Neuronal stem cell (in vitro differentiated cells): ENCODE measurements around the gene SCPEP1.
"Not testable (repeated sequence)": the region's sequence is repeated elsewhere in the genome, so short reads cannot be mapped to it uniquely, and the experiment has no call there.

ENCODE experiments used
- DNase-seq: peaks from one replicate; pipeline ENCODE4 v3.0.0-alpha.2; 2013; ENCODE audit warnings: low spot score
- H2AFZ ChIP-seq: one replicate; pipeline ENCODE4 v1.6.1; 2013; ENCODE audit warnings: mild to moderate bottlenecking, low read length, inconsistent platforms
- H2AK5ac ChIP-seq: 2 replicates; pipeline ENCODE4 v1.6.1; 2013; ENCODE audit warnings: low read depth, mild to moderate bottlenecking, inconsistent platforms, low read length, moderate library complexity, mixed read lengths
- H2BK120ac ChIP-seq: 2 replicates; pipeline ENCODE4 v1.6.1; 2013; ENCODE audit warnings: low read depth, mild to moderate bottlenecking, inconsistent platforms, low read length, moderate library complexity, mixed read lengths
- H2BK12ac ChIP-seq: one replicate; pipeline ENCODE4 v1.6.1; 2013; ENCODE audit warnings: low read length, inconsistent platforms
- H2BK15ac ChIP-seq: 2 replicates; pipeline ENCODE4 v1.6.1; 2013; ENCODE audit warnings: mild to moderate bottlenecking, low read length, inconsistent platforms, mixed read lengths
- H2BK5ac ChIP-seq: one replicate; pipeline ENCODE4 v1.6.1; 2013; ENCODE audit warnings: inconsistent platforms, mild to moderate bottlenecking, low read length, moderate library complexity
- H3K14ac ChIP-seq: one replicate; pipeline ENCODE4 v1.6.1; 2013; ENCODE audit warnings: low read length, inconsistent platforms
- H3K18ac ChIP-seq: 2 replicates; pipeline ENCODE4 v1.6.1; 2013; ENCODE audit warnings: low read length, inconsistent platforms
- H3K23ac ChIP-seq: 2 replicates; pipeline ENCODE4 v1.6.1; 2013; ENCODE audit warnings: low read depth, mild to moderate bottlenecking, mixed read lengths, low read length, inconsistent platforms; ENCODE audit not compliant: poor library complexity
- H3K27ac ChIP-seq: replicated peaks from 3 replicates; pipeline ENCODE4 v1.5.1; 2013; ENCODE audit warnings: low read length, inconsistent platforms
- H3K27me3 ChIP-seq, 3 experiments: 2 replicates each; pipeline ENCODE4 v1.6.1; 2013; ENCODE audit warnings: low read length in 3 of 3, mild to moderate bottlenecking in 2 of 3, inconsistent platforms in 1 of 3, low read depth in 1 of 3, mixed read lengths in 1 of 3, moderate library complexity in 1 of 3; ENCODE audit not compliant: control insufficient read depth in 3 of 3, insufficient read depth in 3 of 3
- H3K36me3 ChIP-seq, 2 donors: replicated peaks in 1 of 2; 2 replicates each; pipeline ENCODE4 v1.6.1; 2013; ENCODE audit warnings: low read length in 2 of 2; ENCODE audit not compliant: control insufficient read depth in 2 of 2, insufficient read depth in 2 of 2
- H3K4ac ChIP-seq: 2 replicates; pipeline ENCODE4 v1.6.1; 2013; ENCODE audit warnings: inconsistent platforms, mild to moderate bottlenecking, low read length, moderate library complexity
- H3K4me1 ChIP-seq, 2 donors: 1 replicate in 1 of 2; 2 replicates in 1 of 2; pipeline ENCODE4 v1.6.1; 2013; ENCODE audit warnings: low read length in 2 of 2, low read depth in 1 of 2; ENCODE audit not compliant: control insufficient read depth in 2 of 2, insufficient read depth in 1 of 2
- H3K4me2 ChIP-seq: one replicate; pipeline ENCODE4 v1.6.1; 2013; ENCODE audit warnings: mild to moderate bottlenecking, low read length, inconsistent platforms; ENCODE audit not compliant: insufficient read depth, poor library complexity, severe bottlenecking
- H3K4me3 ChIP-seq, 2 donors: 2 replicates each; pipeline ENCODE4 v1.5.1; 2013; ENCODE audit warnings: low read length in 2 of 2, mild to moderate bottlenecking in 2 of 2, inconsistent platforms in 1 of 2, moderate library complexity in 1 of 2
- H3K79me1 ChIP-seq: one replicate; pipeline ENCODE4 v1.6.1; 2013; ENCODE audit warnings: low read depth, mild to moderate bottlenecking, inconsistent platforms, low read length, moderate library complexity
- H3K9ac ChIP-seq: one replicate; pipeline ENCODE4 v1.6.1; 2013; ENCODE audit warnings: mild to moderate bottlenecking, low read depth, low read length, inconsistent platforms; ENCODE audit not compliant: poor library complexity
- H3K9me3 ChIP-seq, 2 donors: replicated peaks in 1 of 2; 2 replicates each; pipeline versions ENCODE3 to v1.6.1; 2013; ENCODE audit warnings: low read length in 2 of 2, mild to moderate bottlenecking in 2 of 2, inconsistent platforms in 1 of 2, low read depth in 1 of 2, mixed read lengths in 1 of 2, moderate library complexity in 1 of 2; ENCODE audit not compliant: control insufficient read depth in 2 of 2, insufficient read depth in 1 of 2
- H4K8ac ChIP-seq: one replicate; pipeline ENCODE4 v1.6.1; 2013; ENCODE audit warnings: low read depth, mild to moderate bottlenecking, inconsistent platforms, low read length, moderate library complexity
- H4K91ac ChIP-seq: one replicate; pipeline ENCODE4 v1.6.1; 2013; ENCODE audit warnings: low read length, low read depth, mild to moderate bottlenecking, inconsistent platforms; ENCODE audit not compliant: poor library complexity
- WGBS, 2 donors: extraction: QIAGEN DNeasy Blood & Tissue Kit; methylation state at CpG; one replicate each; pipeline ENCODE4 v1.1.7; 2013; ENCODE audit warnings: missing lambda C conversion rate in 2 of 2, mixed read lengths in 1 of 2; ENCODE audit not compliant: insufficient read length in 2 of 2, insufficient replicate concordance in 1 of 2; ENCODE audit errors: extremely low coverage in 2 of 2; 5-methylcytosine and 5-hydroxymethylcytosine counted together

The SCPEP1 gene

DNA sequence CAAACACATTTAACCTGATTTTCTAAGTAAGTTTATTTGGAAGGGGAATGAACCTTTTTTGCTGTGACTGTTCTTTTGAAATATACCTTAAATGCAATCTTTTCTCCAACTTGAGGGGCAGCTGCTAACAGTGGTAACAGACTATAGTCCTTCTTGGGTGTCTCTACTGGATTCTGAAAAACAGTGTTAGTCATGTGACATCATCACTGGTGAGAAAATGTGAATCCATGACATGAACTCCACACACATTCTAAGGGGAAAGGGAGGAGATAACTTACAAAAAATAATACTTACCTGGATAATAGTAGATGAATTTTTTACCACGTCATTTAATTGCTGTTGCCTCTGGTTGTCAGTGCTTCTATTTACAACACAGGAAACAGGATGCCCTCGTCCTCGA lies 28.3 kb upstream of the SCPEP1 start:
- Histone ChIP-seq H2BK15ac (no peak overlapping the region), H3K27me3 (no peaks in the 10 kb centered on the region), H3K36me3 (peaks cover 10 to 83% of the 10 kb centered on the region in 2 donors), H4K8ac (no peak overlapping the region), H2BK5ac (no peak overlapping the region), H3K79me1 (no peaks in the 10 kb centered on the region), H2BK12ac (no peak overlapping the region), H4K91ac (no peak overlapping the region), H3K9ac (no peak overlapping the region), H3K9me3 (peaks cover 0 to 2% of the 10 kb centered on the region in 2 donors), H3K18ac (no peak overlapping the region), H3K23ac (no peak overlapping the region), H3K4me3 (no peak overlapping the region), H3K4me1 (no peaks in the 10 kb centered on the region), H3K4ac (no peak overlapping the region), H2BK120ac (no peak overlapping the region), H2AK5ac (no peak overlapping the region), H3K4me2 (no peak overlapping the region), H2AFZ (no peak overlapping the region), H3K27ac (no peak overlapping the region), H3K14ac (no peak overlapping the region)
- WGBS, 2 donors, result no CpG with 5 or more reads among the region's 3 CpGs
- no peak for DNase-seq

DNA sequence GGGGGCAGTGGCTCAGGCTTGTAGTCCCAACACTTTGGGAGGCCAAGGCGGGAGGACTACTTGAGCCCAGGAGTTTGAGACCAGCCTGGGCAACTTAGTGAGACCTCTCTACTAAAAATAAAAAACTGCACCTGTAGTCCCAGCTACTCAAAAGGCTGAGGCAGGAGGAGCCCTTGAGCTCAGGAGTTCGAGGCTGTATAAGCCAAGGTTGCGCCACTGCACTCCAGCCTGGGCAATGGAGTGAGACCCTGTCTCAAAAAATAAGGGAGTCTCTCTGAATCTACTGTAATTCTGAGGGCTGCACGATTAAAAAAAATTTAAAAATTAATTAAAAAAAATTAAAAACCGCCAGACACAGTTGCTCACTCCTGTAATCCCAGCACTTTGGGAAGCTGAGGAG lies 20.9 kb upstream of the SCPEP1 start:
- H2BK5ac ChIP-seq, result no peak overlapping the region
- H2AK5ac ChIP-seq, result no peak overlapping the region
- peaks cover 0 to 2% of the 10 kb centered on the region in 2 donors for H3K9me3 ChIP-seq
- no CpG with 5 or more reads among the region's 5 CpGs for WGBS, 2 donors
- H3K27ac ChIP-seq, result no peak overlapping the region
- H3K18ac ChIP-seq, result no peak overlapping the region
- no peak overlapping the region for H3K4me2 ChIP-seq
- no peaks in the 10 kb centered on the region for H3K27me3 ChIP-seq
- DNase-seq, result no peak
- H3K9ac ChIP-seq, result no peak overlapping the region
- peaks cover 2 to 3% of the 10 kb centered on the region in 2 donors for H3K4me1 ChIP-seq
- H2AFZ ChIP-seq, result no peak overlapping the region
- peaks cover 6% of the 10 kb centered on the region for H3K79me1 ChIP-seq
- no peak overlapping the region for H4K91ac ChIP-seq
- no peak overlapping the region for H3K4me3 ChIP-seq
- H3K23ac ChIP-seq, result no peak overlapping the region
- H2BK15ac ChIP-seq, result no peak overlapping the region
- no peak overlapping the region for H3K14ac ChIP-seq
- H3K4ac ChIP-seq, result no peak overlapping the region
- H4K8ac ChIP-seq, result no peak overlapping the region
- H3K36me3 ChIP-seq, result peaks cover 0 to 38% of the 10 kb centered on the region in 2 donors
- no peak overlapping the region for H2BK120ac ChIP-seq
- H2BK12ac ChIP-seq, result no peak overlapping the region

DNA sequence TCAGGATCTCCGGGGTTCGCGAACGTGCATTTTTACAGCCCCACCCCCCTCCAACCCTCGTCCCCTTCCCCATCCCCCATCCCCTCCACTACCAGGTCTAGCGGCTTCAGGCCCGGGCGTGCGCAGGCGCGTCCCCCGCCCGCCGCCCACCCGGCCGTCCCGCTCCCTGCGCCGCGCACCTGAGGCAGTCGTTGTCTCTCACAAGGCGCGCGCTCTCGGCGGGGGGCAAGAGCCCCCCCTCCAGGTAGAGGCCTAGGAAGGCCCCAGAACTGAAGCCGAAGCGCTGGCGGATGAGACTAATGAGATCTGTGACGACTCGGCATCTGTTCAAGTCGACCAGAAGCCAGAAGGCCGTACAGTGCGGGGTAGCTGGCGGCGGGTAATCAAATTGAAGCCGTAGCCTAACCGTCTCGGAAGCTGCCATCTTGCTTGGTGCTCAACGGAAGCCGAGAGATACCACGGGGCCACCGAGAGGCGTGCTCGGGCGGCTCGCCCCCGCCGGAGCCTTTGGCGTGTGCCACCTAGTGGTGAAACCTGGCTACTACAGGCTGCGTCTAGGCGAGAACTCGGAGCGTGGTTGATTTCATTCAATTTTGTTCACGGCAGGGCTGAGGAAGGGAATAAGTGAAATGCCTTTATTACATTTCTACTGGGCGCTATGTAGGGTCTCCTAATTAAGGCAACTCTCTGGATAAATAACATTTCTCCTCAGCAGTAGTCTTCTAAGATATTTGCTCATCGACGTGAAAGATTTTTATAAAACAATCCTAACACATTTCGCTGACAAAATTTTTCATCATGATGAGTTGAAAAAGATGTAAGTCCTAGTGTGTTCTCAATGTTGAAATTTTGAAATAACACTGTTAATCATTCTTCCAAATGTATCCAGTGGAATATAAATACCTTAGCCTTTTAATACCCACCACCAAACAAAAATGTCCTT lies 17.1 kb upstream of the SCPEP1 start, which contains the start of gene COIL:
Gene COIL, minus strand, starts transcription at position 455 of the 943 bp plus-strand sequence. Its CDS starts 31 bp downstream, at position 424.
- Histone ChIP-seq H2BK120ac (no peak within 1 kb of the TSS), H3K9me3 (no peaks in the 10 kb centered on the region), H2BK12ac (no peak within 1 kb of the TSS), H3K79me1 (peaks cover 6% of the 10 kb centered on the region), H2BK15ac (no peak within 1 kb of the TSS), H3K4me2 (peak within 1 kb of the TSS; percentile 54), H2BK5ac (peak within 1 kb of the TSS; percentile 93), H4K8ac (no peak within 1 kb of the TSS), H3K27me3 (no peaks in the 10 kb centered on the region), H2AFZ (peak within 1 kb of the TSS; percentile 93), H3K14ac (no peak within 1 kb of the TSS), H2AK5ac (no peak within 1 kb of the TSS), H3K27ac (peak within 1 kb of the TSS; percentile 99), H3K36me3 (peaks cover 0 to 15% of the 10 kb centered on the region in 2 donors), H3K4me1 (peaks cover 2 to 3% of the 10 kb centered on the region in 2 donors), H3K9ac (peak within 1 kb of the TSS; percentile 60), H3K4me3 (peak within 1 kb of the TSS; percentile 63 to 87), H3K23ac (peak within 1 kb of the TSS; percentile 6), H4K91ac (no peak within 1 kb of the TSS), H3K4ac (no peak within 1 kb of the TSS), H3K18ac (peak within 1 kb of the TSS; percentile 39)
- DNase-seq, result peak; percentile 91
- no CpG with 5 or more reads among the region's 59 CpGs for WGBS, 2 donors

DNA sequence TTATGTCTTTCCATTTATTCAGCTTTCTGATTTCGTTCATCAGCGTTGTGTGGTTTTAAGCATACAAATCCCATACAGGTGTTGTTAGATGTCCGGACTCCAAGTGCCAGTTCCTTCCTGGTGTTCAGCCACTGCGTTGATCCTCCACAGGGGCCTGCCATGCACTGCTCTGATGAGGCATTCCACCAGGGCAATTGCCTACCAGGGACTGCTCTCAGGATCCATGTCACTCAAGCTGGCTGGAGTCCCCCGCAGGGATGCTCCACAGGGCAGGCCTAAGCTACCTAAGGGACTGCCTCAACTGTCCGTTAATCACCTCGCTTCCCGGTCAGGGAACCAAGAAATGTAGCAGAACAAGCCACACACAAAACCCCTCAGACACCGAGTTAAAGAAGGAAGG lies 12.7 kb upstream of the SCPEP1 start:
- not testable (repeated sequence) for H2AFZ ChIP-seq, H2BK5ac ChIP-seq, H3K9ac ChIP-seq, H3K18ac ChIP-seq, H3K27me3 ChIP-seq, H2BK15ac ChIP-seq, H4K91ac ChIP-seq, H3K36me3 ChIP-seq, H3K14ac ChIP-seq, H4K8ac ChIP-seq, H3K4me1 ChIP-seq, H3K9me3 ChIP-seq, DNase-seq, H2BK12ac ChIP-seq, H3K23ac ChIP-seq, H3K27ac ChIP-seq, H3K4me3 ChIP-seq, H3K4ac ChIP-seq, H3K79me1 ChIP-seq, H2AK5ac ChIP-seq, H2BK120ac ChIP-seq, H3K4me2 ChIP-seq
- no CpG with 5 or more reads among the region's 9 CpGs for WGBS, 2 donors
